ENCODE data around the gene DNM1L.

The DNM1L gene

DNA sequence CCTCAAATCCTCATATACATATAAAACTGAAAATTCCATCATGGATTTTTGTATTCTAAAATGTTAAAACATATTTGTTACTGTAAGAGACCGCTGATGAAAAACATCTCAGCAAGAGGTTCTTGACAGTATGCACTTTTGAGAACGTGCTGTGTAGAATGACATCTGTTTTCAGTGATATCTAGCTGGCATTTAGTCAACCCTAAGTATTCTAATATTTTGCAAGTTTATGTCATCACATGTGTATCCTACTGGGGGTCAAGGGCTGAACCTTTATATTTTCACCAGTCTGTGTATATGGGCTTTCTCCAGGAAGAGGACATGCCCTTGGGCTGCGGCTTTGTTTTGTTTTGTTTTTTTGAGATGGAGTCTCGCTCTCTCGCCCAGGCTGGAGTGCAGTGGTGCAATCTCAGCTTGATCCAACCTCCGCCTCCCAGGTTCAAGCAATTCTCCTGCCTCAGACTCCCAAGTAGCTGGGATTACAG is 98.6 kb downstream of the DNM1L start:
- Histone ChIP-seq H3K4me1 (ENCODE audit: control insufficient read depth, insufficient read depth, low read length) (no peaks in the 10 kb centered on the region), H3K36me3 (ENCODE audit: control insufficient read depth, insufficient read depth, low read length) (no peaks in the 10 kb centered on the region), H3K27ac (ENCODE audit: low read depth, low read length) (no peak overlapping the region)

DNA sequence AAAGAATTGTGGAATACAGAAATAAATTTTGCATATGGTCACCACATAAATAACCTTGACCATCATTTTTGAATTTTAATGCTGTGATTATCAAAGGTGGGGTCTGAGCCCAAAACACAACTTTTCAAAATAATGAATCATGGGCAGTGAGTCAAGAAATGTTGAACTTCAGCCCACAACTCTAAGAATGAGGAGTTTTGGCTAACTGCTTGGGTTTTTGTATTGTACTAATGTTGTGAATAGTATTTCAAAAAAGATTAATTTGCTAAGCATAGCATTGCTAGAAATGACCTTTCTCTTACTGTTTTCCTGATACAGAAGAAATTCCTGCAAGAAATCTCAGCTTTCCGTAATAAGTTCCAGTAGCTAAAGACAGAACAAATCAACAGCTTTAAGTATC is 101.0 kb downstream of the DNM1L start:
- H3K27ac ChIP-seq (ENCODE audit: low read depth, low read length) = no peak overlapping the region

More for the DNA sequence above, 98.6 kb downstream of the DNM1L start:
- H3K4me3 ChIP-seq (ENCODE audit: low read depth, low read length) = no peak overlapping the region
- H3K9me3 ChIP-seq (ENCODE audit: control insufficient read depth, insufficient read depth, low read length) = no peaks in the 10 kb centered on the region
- no peak overlapping the region for H3K9ac ChIP-seq (ENCODE audit: low read depth, low read length)
- no peaks in the 10 kb centered on the region for H3K27me3 ChIP-seq (ENCODE audit: control insufficient read depth, insufficient read depth, low read length)

DNA sequence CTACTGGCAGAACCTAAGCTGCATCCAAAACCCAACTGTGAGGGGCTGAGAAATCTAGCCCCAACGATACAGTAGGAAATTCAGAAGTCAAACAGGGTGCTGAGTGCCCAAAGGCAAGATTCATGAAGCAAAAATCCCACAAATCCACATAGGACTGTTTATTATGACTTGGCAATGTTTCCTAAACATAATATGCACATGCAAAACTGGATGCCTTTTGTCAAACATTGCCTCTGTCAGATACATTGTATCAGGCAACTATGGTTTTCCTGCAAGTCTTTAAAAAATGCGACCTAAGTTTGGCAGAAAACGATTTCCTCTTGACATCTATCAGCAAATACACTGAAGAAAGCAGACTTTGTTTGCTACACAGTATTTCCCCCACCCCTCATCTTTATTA is 103.9 kb downstream of the DNM1L start:
- Histone ChIP-seq H3K36me3 (ENCODE audit: control insufficient read depth, insufficient read depth, low read length) (no peaks in the 10 kb centered on the region), H3K9ac (ENCODE audit: low read depth, low read length) (no peak overlapping the region), H3K9me3 (ENCODE audit: control insufficient read depth, insufficient read depth, low read length) (no peaks in the 10 kb centered on the region), H3K4me3 (ENCODE audit: low read depth, low read length) (no peak overlapping the region), H3K27ac (ENCODE audit: low read depth, low read length) (no peak overlapping the region), H3K4me1 (ENCODE audit: control insufficient read depth, insufficient read depth, low read length) (no peaks in the 10 kb centered on the region), H3K27me3 (ENCODE audit: control insufficient read depth, insufficient read depth, low read length) (no peaks in the 10 kb centered on the region)

More for the DNA sequence above, 101.0 kb downstream of the DNM1L start:
- Histone ChIP-seq H3K36me3 (ENCODE audit: control insufficient read depth, insufficient read depth, low read length) (no peaks in the 10 kb centered on the region), H3K4me1 (ENCODE audit: control insufficient read depth, insufficient read depth, low read length) (no peaks in the 10 kb centered on the region), H3K27me3 (ENCODE audit: control insufficient read depth, insufficient read depth, low read length) (no peaks in the 10 kb centered on the region), H3K9ac (ENCODE audit: low read depth, low read length) (no peak overlapping the region), H3K4me3 (ENCODE audit: low read depth, low read length) (no peak overlapping the region), H3K9me3 (ENCODE audit: control insufficient read depth, insufficient read depth, low read length) (no peaks in the 10 kb centered on the region)

DNA sequence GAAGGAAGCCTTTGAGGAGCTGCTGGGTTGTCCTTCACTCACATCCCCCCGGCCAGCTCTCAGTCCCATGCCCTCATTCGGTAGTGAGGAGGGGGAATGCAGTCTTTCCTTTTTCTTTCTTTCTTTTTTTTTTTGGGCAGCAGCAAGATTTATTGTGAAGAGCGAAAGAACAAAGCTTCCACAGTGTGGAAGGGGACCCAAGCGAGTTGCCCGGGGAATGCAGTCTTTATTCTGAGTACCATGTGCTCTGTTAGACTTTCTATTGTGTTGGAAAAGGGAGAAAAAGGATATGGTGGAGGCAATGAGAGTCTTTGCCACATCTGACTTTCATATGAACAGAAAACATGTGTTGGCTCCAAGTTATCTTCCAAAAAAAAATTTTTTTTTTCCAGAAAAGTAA is 106.5 kb downstream of the DNM1L start:
- Histone ChIP-seq H3K27ac (ENCODE audit: low read depth, low read length) (no peak overlapping the region), H3K4me1 (ENCODE audit: control insufficient read depth, insufficient read depth, low read length) (no peaks in the 10 kb centered on the region), H3K9me3 (ENCODE audit: control insufficient read depth, insufficient read depth, low read length) (no peaks in the 10 kb centered on the region), H3K36me3 (ENCODE audit: control insufficient read depth, insufficient read depth, low read length) (no peaks in the 10 kb centered on the region), H3K9ac (ENCODE audit: low read depth, low read length) (no peak overlapping the region), H3K4me3 (ENCODE audit: low read depth, low read length) (no peak overlapping the region), H3K27me3 (ENCODE audit: control insufficient read depth, insufficient read depth, low read length) (no peaks in the 10 kb centered on the region)

DNA sequence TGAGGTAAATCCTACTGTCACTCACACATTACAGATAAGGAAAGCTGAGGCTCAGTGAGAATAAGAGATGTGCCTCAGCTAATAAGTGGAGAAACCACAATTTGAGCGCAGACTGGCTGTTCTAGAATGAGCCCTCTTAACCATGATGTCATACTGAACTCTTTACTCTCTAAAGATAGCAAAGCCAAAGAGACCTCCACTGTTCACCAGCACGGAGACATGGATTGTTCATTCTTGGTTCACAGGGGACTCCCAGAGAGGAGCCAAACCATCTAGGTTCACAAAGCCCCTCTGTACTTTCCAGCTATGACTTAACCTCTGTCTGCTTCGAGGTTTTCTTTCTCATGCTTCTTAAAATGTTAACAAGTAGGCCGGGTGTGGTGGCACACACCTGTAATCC is 109.3 kb downstream of the DNM1L start:
- Histone ChIP-seq H3K9ac (ENCODE audit: low read depth, low read length) (no peak overlapping the region), H3K9me3 (ENCODE audit: control insufficient read depth, insufficient read depth, low read length) (no peaks in the 10 kb centered on the region), H3K4me1 (ENCODE audit: control insufficient read depth, insufficient read depth, low read length) (no peaks in the 10 kb centered on the region), H3K27me3 (ENCODE audit: control insufficient read depth, insufficient read depth, low read length) (no peaks in the 10 kb centered on the region), H3K36me3 (ENCODE audit: control insufficient read depth, insufficient read depth, low read length) (peaks cover 9% of the 10 kb centered on the region), H3K4me3 (ENCODE audit: low read depth, low read length) (no peak overlapping the region), H3K27ac (ENCODE audit: low read depth, low read length) (no peak overlapping the region)

DNA sequence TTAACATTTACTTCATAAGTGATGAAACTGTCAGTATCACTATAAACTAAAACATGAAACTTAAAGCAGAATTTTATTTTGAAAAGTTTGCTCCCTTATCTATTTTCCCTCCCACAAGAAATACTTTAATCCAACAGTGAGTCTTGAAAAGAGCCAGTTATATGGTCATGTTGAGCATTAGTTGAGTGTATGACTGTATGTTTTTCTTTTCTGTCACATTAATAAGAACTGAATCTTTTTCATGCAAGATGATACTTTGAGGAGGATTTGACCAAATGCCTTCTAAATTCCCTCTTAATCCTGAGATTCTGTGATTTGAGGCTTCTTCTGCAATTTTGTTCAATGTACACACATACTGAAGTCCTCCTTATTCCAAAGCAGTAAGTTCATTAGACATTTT is 110.3 kb downstream of the DNM1L start:
- peaks cover 9% of the 10 kb centered on the region for H3K36me3 ChIP-seq (ENCODE audit: control insufficient read depth, insufficient read depth, low read length)
- H3K27me3 ChIP-seq (ENCODE audit: control insufficient read depth, insufficient read depth, low read length) = no peaks in the 10 kb centered on the region
- H3K9me3 ChIP-seq (ENCODE audit: control insufficient read depth, insufficient read depth, low read length) = no peaks in the 10 kb centered on the region
- no peak overlapping the region for H3K27ac ChIP-seq (ENCODE audit: low read depth, low read length)
- H3K4me3 ChIP-seq (ENCODE audit: low read depth, low read length) = no peak overlapping the region
- H3K9ac ChIP-seq (ENCODE audit: low read depth, low read length) = no peak overlapping the region
- H3K4me1 ChIP-seq (ENCODE audit: control insufficient read depth, insufficient read depth, low read length) = no peaks in the 10 kb centered on the region

DNA sequence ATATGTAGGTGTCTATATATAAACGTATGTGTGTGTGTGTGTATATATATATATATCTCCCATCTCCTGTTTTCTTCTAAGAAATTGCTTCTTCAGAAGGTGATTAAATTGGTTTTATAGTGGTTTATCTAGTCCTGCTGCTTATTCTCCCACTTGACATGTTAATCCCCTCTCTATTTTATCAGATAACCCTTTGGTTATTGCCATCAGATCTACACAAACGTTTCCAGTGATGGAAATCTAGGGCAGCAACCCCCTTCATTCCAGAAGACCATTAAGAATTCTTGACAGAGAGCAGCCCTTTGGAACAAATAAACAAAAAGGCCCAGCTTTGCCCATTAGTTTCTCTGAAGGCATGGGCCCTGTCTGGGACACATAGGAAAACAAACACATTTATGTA is 110.8 kb downstream of the DNM1L start:
- Histone ChIP-seq H3K4me3 (ENCODE audit: low read depth, low read length) (no peak overlapping the region), H3K27ac (ENCODE audit: low read depth, low read length) (no peak overlapping the region), H3K36me3 (ENCODE audit: control insufficient read depth, insufficient read depth, low read length) (peaks cover 9% of the 10 kb centered on the region), H3K9ac (ENCODE audit: low read depth, low read length) (no peak overlapping the region), H3K4me1 (ENCODE audit: control insufficient read depth, insufficient read depth, low read length) (no peaks in the 10 kb centered on the region), H3K27me3 (ENCODE audit: control insufficient read depth, insufficient read depth, low read length) (no peaks in the 10 kb centered on the region), H3K9me3 (ENCODE audit: control insufficient read depth, insufficient read depth, low read length) (no peaks in the 10 kb centered on the region)

DNA sequence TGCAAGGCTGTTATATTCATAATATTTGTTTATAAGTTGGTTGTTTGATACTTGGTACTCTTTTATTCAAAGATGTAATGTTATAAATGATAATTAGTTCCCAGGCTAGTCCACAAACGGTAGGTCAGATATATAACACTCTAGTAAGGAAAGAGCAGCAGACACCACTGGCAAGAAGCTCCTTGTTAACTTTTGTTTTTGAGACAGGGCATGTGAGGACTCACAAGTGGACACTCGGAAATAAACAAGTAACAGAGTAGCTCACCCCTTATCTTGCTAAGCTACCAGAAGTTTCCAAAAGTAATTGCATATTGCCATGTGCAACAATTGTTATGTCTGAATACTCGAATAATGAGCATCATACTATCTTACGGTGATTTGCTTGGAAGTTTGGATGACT is 115.2 kb downstream of the DNM1L start:
- H3K36me3 ChIP-seq (ENCODE audit: control insufficient read depth, insufficient read depth, low read length) = peaks cover 16% of the 10 kb centered on the region
- no peak overlapping the region for H3K9ac ChIP-seq (ENCODE audit: low read depth, low read length)
- no peaks in the 10 kb centered on the region for H3K27me3 ChIP-seq (ENCODE audit: control insufficient read depth, insufficient read depth, low read length)
- no peaks in the 10 kb centered on the region for H3K4me1 ChIP-seq (ENCODE audit: control insufficient read depth, insufficient read depth, low read length)
- no peaks in the 10 kb centered on the region for H3K9me3 ChIP-seq (ENCODE audit: control insufficient read depth, insufficient read depth, low read length)
- no peak overlapping the region for H3K4me3 ChIP-seq (ENCODE audit: low read depth, low read length)
- H3K27ac ChIP-seq (ENCODE audit: low read depth, low read length) = no peak overlapping the region
